Heart left ventricle (tissue), 16 donors: ENCODE measurements around the gene APOBEC4. TPM values are rescaled to one million over a fixed set of nuclear protein-coding genes. Genes with fewer than 3 reads are reported as not detected.
A peak's percentile ranks its signal among the peaks of the same experiment; 100 is the strongest.

Experiments used
- ATAC-seq, 4 donors: fragments of 200-7000 bp; cut with Tn5 transposase; one replicate each; pipeline ENCODE4 v1.9.1; 2020 to 2022; ENCODE audit warnings: moderate library complexity in 4 of 4, mild to moderate bottlenecking in 3 of 4, moderate number of reproducible peaks in 1 of 4
- DNase-seq, 5 donors: peaks; one replicate each; pipeline ENCODE4 v3.0.0-alpha.2; 2020
- H3K27ac ChIP-seq, 12 donors: fragments of 200-600 bp; sonication (generic) in 4 of 12; one replicate each; pipeline versions ENCODE4 v1.5.0 to v1.8.0; 2016 to 2022; ENCODE audit warnings: mild to moderate bottlenecking in 2 of 12
- H3K27me3 ChIP-seq, 9 donors: fragments of 200-600 bp; sonication (generic) in 2 of 9; one replicate each; pipeline versions ENCODE4 v1.5.1 to v1.8.0; 2016 to 2022; ENCODE audit warnings: mild to moderate bottlenecking in 3 of 9
- H3K36me3 ChIP-seq, 9 donors: fragments of 200-600 bp; sonication (generic) in 2 of 9; one replicate each; pipeline versions ENCODE4 v1.5.0 to v1.8.0; 2018 to 2022; ENCODE audit warnings: mild to moderate bottlenecking in 2 of 9
- H3K4me1 ChIP-seq, 12 donors: fragments of 200-600 bp; sonication (generic) in 4 of 12; one replicate each; pipeline versions ENCODE4 v1.5.0 to v1.8.0; 2016 to 2022; ENCODE audit warnings: mild to moderate bottlenecking in 3 of 12
- H3K4me3 ChIP-seq, 12 donors: fragments of 200-600 bp; sonication (generic) in 4 of 12; one replicate each; pipeline versions ENCODE4 v1.5.0 to v1.8.0; 2017 to 2022; ENCODE audit warnings: mild to moderate bottlenecking in 9 of 12, moderate library complexity in 4 of 12
- H3K9me3 ChIP-seq, 12 donors: fragments of 200-600 bp; sonication (generic) in 4 of 12; one replicate each; pipeline versions ENCODE4 v1.5.0 to v1.8.0; 2016 to 2022; ENCODE audit warnings: mild to moderate bottlenecking in 1 of 12
- CTCF ChIP-seq, 12 donors: fragments of 200-600 bp; sonication (generic) in 4 of 12; IDR thresholded peaks; one replicate each; pipeline versions ENCODE4 v1.5.0 to v1.8.0; 2018 to 2022; ENCODE audit warnings: antibody characterized with exemption in 12 of 12, mild to moderate bottlenecking in 5 of 12
- POLR2A ChIP-seq, 2 donors: fragments of 450-650 bp; IDR thresholded peaks; one replicate each; pipeline ENCODE4 v1.6.1; 2017; ENCODE audit warnings: antibody characterized with exemption in 2 of 2, mild to moderate bottlenecking in 2 of 2, moderate library complexity in 2 of 2
- WGBS, 4 donors: extraction: QIAGEN DNeasy Blood & Tissue Kit in 2 of 4; methylation state at CpG; one replicate each; pipeline versions ENCODE4 v1.1.5 to v1.1.7; 2013 to 2018; 5-methylcytosine and 5-hydroxymethylcytosine counted together
- intact Hi-C, 10 donors: fragments of 100-400 bp; cut with DNase I; formaldehyde crosslinking; loops; one replicate each; pipeline versions ENCODE4 v1.11.1 to v1.14.2; 2022
- polyA plus RNA-seq, 2 donors: library from polyadenylated mRNA; stranded (reverse); fragments of 200-250 nt; gene quantifications; one replicate each; pipeline ENCODE4 v1.2.3, GENCODE V29; 2013
- total RNA-seq, 9 donors: library from RNA; depleted of rRNA in 2 of 9; stranded (reverse); fragments of >200 nt in 2 of 9; fragmentation: NEBNext Ultra II Directional in 3 of 9; extraction: Animal tissue kit (Norgen Biotek cat#: 25700) in 3 of 9; gene quantifications; one replicate each; pipeline versions ENCODE4 v1.1.0 to v1.2.4, GENCODE V29; 2016 to 2023
- donor health status: ischemic (EF 13 %, LVEDD 7.1; RV severe dilation, severe dysfunction).
- donor health status: healthy with polysubstance abuse.
- donor health status: DM: no; HTN: yes; CAD: no.
- donor health status: DM: no; HTN: no; CAD: no.
- donor health status: ischemic (EF 25% LVEDD 6.9; RV normal size, moderate dysfunction).
- donor health status: ischemic (EF 25% LVEDD 5.7; RV mildly dilated, moderate dysfunction).
- donor health status: healthy.
- donor health status: DM: yes; HTN: yes; CAD: no.
- donor health status: ischemic (EF 35%, LVEDD 5.7; RV mildly dilated, moderate dysfunction).
- donor health status: nonischemic (EF 11% LVEDD 7.7; RV severe dilation, severe dysfunction).
- donor health status: DM: yes; HTN: yes; CAD: no.
- donor health status: PGD.
- donor health status: ischemic (EF 29% LVEDD 5.4; RV normal size, mild dysfunction).
- donor health status: nonischemic (EF 23%, LVEDD 6.1; RV moderate dilation, normal function).

APOBEC4 gene
- total and polyA plus RNA-seq, 11 donors = 0.30 TPM; not detected in 10

GRCh38 chr1:183602510-183602909, 50.6 kb downstream of the APOBEC4 start:
- ATAC-seq (no peak), DNase-seq (no peak)
- TF ChIP-seq CTCF (IDR thresholded peaks at IDR 0.05) (no peak), POLR2A (IDR thresholded peaks at IDR 0.05) (no peak)
- no peaks in the 10 kb centered on the region for H3K27me3 ChIP-seq
- peaks cover 0 to 66% (median 2%) of the 10 kb centered on the region in 12 donors for H3K4me1 ChIP-seq
- H3K36me3 ChIP-seq = no peaks in the 10 kb centered on the region
- H3K9me3 ChIP-seq = no peaks in the 10 kb centered on the region
- H3K4me3 ChIP-seq = no peak overlapping the region
- peak overlapping the region in 1 of 12 donors; percentile 78 for H3K27ac ChIP-seq
- 99 to 100% (median 100%) methylated on average over 1 of the region's 1 CpG for WGBS, 4 donors
- intact Hi-C loops = no loop called here

- H3K27ac ChIP-seq = peak overlapping the region in 1 of 12 donors; percentile 57
- no peak overlapping the region for H3K4me3 ChIP-seq
- H3K4me1 ChIP-seq = peaks cover 0 to 54% (median 2%) of the 10 kb centered on the region in 12 donors
- TF ChIP-seq CTCF (IDR thresholded peaks at IDR 0.05) = no peak
- no peak for TF ChIP-seq POLR2A (IDR thresholded peaks at IDR 0.05)
- DNase-seq (no peak), ATAC-seq (peak in 1 of 4 donors; percentile 6)
- intact Hi-C loops = no loop called here
- H3K9me3 ChIP-seq = no peaks in the 10 kb centered on the region
- 88 to 91% (median 90%) methylated on average over 3 of the region's 3 CpGs for WGBS, 4 donors
- H3K27me3 ChIP-seq = no peaks in the 10 kb centered on the region
- no peaks in the 10 kb centered on the region for H3K36me3 ChIP-seq
These were observed 52.5 kb downstream of the APOBEC4 start for GRCh38 chr1:183600634-183601033.

- peak in 1 of 5 donors; percentile 50 for DNase-seq
- Histone ChIP-seq H3K9me3 (no peaks in the 10 kb centered on the region), H3K27me3 (no peaks in the 10 kb centered on the region), H3K4me3 (no peak overlapping the region), H3K36me3 (no peaks in the 10 kb centered on the region), H3K4me1 (peaks cover 0 to 52% (median 2%) of the 10 kb centered on the region in 12 donors), H3K27ac (peak overlapping the region in 1 of 12 donors; percentile 57)
- TF ChIP-seq CTCF (IDR thresholded peaks at IDR 0.05) (no peak), POLR2A (IDR thresholded peaks at IDR 0.05) (no peak)
- intact Hi-C loops = no loop called here
- WGBS, 4 donors = 64 to 73% (median 70%) methylated on average over 3 of the region's 3 CpGs
- ATAC-seq = peak; percentile 27 to 87 (median 74)
These were observed 53.0 kb downstream of the APOBEC4 start for GRCh38 chr1:183600136-183600535.

- DNase-seq (no peak), ATAC-seq (peak in 1 of 4 donors; percentile 29)
- Histone ChIP-seq H3K4me1 (peaks cover 0 to 48% (median 2%) of the 10 kb centered on the region in 12 donors), H3K27ac (peak overlapping the region in 2 of 12 donors; percentile 62 to 66), H3K4me3 (no peak overlapping the region), H3K9me3 (no peaks in the 10 kb centered on the region), H3K27me3 (no peaks in the 10 kb centered on the region), H3K36me3 (no peaks in the 10 kb centered on the region)
- WGBS, 4 donors = 54 to 68% (median 57%) methylated on average over 2 of the region's 2 CpGs
- TF ChIP-seq POLR2A (IDR thresholded peaks at IDR 0.05) = no peak
- no peak for TF ChIP-seq CTCF (IDR thresholded peaks at IDR 0.05)
- intact Hi-C loops = no loop called here
These were observed 54.7 kb downstream of the APOBEC4 start for GRCh38 chr1:183598386-183598785.
